LNCAP (cell line): ENCODE measurements around the gene CLMP.

ENCODE experiments used
- CTCF ChIP-seq: fragments of 450-650 bp; IDR thresholded peaks from 2 replicates; pipeline ENCODE4 v1.5.1; 2017; ENCODE audit warnings: mild to moderate bottlenecking

The CLMP gene

GRCh38 chr11:123062892-123063825 lies 131.9 kb downstream of the CLMP start:
- no peak for TF ChIP-seq CTCF

GRCh38 chr11:123062158-123062891 lies 132.7 kb downstream of the CLMP start:
- TF ChIP-seq CTCF = no peak

GRCh38 chr11:123061403-123062157 lies 133.5 kb downstream of the CLMP start, which contains the start of gene HSPA8:
Gene HSPA8, minus strand, starts transcription at chr11:123062136. Its CDS starts 812 bp downstream, at chr11:123061324.
- TF ChIP-seq CTCF = no peak

GRCh38 chr11:123060277-123061000 lies 134.6 kb downstream of the CLMP start:
- TF ChIP-seq CTCF = no peak

- no peak for TF ChIP-seq CTCF
These were observed 137.3 kb downstream of the CLMP start for GRCh38 chr11:123057661-123058305.

GRCh38 chr11:123056835-123057491 lies 138.1 kb downstream of the CLMP start:
- no peak for TF ChIP-seq CTCF
